Thymus (tissue), 11 donors: ENCODE measurements around the gene VPS35L. TPM values are rescaled to one million over a fixed set of nuclear protein-coding genes. Genes with fewer than 3 reads are reported as not detected.

Experiments used
- DNase-seq, 9 donors: peaks; one replicate each; pipeline ENCODE4 v3.0.0-alpha.2; 2013; ENCODE audit warnings: low spot score in 9 of 9, low read depth in 6 of 9, missing footprints in 1 of 9
- H3K27ac ChIP-seq, 2 donors: one replicate each; pipeline ENCODE4 v1.5.1; 2013; ENCODE audit warnings: control low read depth in 1 of 2, low read depth in 1 of 2, low read length in 1 of 2, mild to moderate bottlenecking in 1 of 2, moderate library complexity in 1 of 2
- H3K27me3 ChIP-seq, 2 donors: one replicate each; pipeline ENCODE4 v1.5.1; 2013; ENCODE audit warnings: low read length in 1 of 2; ENCODE audit not compliant: control insufficient read depth in 2 of 2, insufficient read depth in 1 of 2
- H3K36me3 ChIP-seq, 2 donors: one replicate each; pipeline ENCODE4 v1.5.1; 2013; ENCODE audit warnings: low read length in 1 of 2, mild to moderate bottlenecking in 1 of 2, moderate library complexity in 1 of 2; ENCODE audit not compliant: control insufficient read depth in 2 of 2, insufficient read depth in 2 of 2
- H3K4me1 ChIP-seq, 2 donors: one replicate each; pipeline ENCODE4 v1.5.1; 2013; ENCODE audit warnings: low read length in 2 of 2; ENCODE audit not compliant: control insufficient read depth in 2 of 2, insufficient read depth in 2 of 2
- H3K4me3 ChIP-seq, 2 donors: one replicate each; pipeline ENCODE4 v1.5.1; 2013; ENCODE audit warnings: low read length in 2 of 2, control low read depth in 1 of 2, mild to moderate bottlenecking in 1 of 2
- H3K9me3 ChIP-seq, 2 donors: one replicate each; pipeline ENCODE4 v1.5.1; 2013; ENCODE audit warnings: low read length in 1 of 2, mild to moderate bottlenecking in 1 of 2; ENCODE audit not compliant: control insufficient read depth in 2 of 2, insufficient read depth in 1 of 2
- WGBS: extraction: QIAGEN DNeasy Blood & Tissue Kit; methylation state at CpG from one replicate; pipeline ENCODE4 v1.1.7; 2013; 5-methylcytosine and 5-hydroxymethylcytosine counted together
- polyA plus RNA-seq: library from polyadenylated mRNA; stranded (reverse); fragments of 200-250 nt; gene quantifications from one replicate; pipeline ENCODE4 v1.2.3, GENCODE V29; 2013
- total RNA-seq: library from RNA; stranded (reverse); fragments of 120-200 nt; gene quantifications from one replicate; pipeline ENCODE4 v1.2.4, GENCODE V29; 2013
- donor health status: healthy.

Gene VPS35L
- total and polyA plus RNA-seq, 2 donors: 19.5 to 23.7 TPM

- peaks cover 0 to 2% of the 10 kb centered on the region in 2 donors for H3K9me3 ChIP-seq
- peaks cover 9 to 25% of the 10 kb centered on the region in 2 donors for H3K36me3 ChIP-seq
- H3K27ac ChIP-seq: no peak overlapping the region
- no peaks in the 10 kb centered on the region for H3K4me1 ChIP-seq
- no peaks in the 10 kb centered on the region for H3K27me3 ChIP-seq
- no peak for DNase-seq
- no peak overlapping the region for H3K4me3 ChIP-seq
- 99% methylated on average over 6 of the region's 6 CpGs for WGBS
Observed at GRCh38 chr16:19683453-19684236, 128.1 kb downstream of the VPS35L start.

DNA sequence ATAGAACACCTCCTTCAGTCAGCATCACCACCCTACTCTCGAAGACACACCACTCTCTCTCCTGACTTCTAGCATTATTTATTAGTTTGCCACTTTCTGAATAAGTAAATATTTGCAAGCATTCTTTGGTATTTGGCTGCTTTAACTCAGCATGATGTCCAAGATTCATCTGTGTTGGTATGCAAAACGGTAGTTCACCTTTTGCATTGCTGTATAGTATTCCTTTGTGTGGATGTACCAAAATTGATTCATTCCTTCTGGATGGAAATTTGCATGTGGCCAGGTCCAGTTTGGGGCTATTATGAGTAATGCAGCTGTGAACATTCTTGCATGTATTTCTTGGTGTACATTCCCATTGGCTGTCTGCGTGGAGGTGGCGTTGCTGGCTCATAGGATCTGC lies 129.7 kb downstream of the VPS35L start:
- no peaks in the 10 kb centered on the region for H3K4me1 ChIP-seq
- no peak overlapping the region for H3K27ac ChIP-seq
- peaks cover 0 to 2% of the 10 kb centered on the region in 2 donors for H3K9me3 ChIP-seq
- 99% methylated on average over 4 of the region's 4 CpGs for WGBS
- DNase-seq: no peak
- no peaks in the 10 kb centered on the region for H3K27me3 ChIP-seq
- peaks cover 9 to 25% of the 10 kb centered on the region in 2 donors for H3K36me3 ChIP-seq
- no peak overlapping the region for H3K4me3 ChIP-seq

DNA sequence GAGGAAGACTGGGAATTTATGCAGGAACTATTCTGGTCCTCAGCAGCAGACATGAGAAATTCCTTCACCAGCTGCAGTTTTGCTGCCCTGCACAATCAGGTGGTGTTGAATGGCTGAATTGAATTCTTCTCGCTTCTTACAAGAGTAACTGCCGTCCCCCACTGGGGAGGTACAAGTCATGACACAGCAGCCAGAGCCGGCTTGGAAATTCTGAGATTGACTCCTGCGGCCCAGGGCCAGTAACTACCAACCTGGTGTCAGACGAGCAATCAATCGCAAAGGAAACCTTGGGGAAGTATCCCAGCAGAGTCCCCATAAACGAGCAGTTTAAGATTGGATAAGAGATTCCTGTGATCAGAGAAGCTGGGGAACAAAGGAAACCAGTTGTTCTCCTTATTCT lies 131.8 kb downstream of the VPS35L start:
- peaks cover 0 to 2% of the 10 kb centered on the region in 2 donors for H3K9me3 ChIP-seq
- H3K4me3 ChIP-seq: no peak overlapping the region
- no peak overlapping the region for H3K27ac ChIP-seq
- no peaks in the 10 kb centered on the region for H3K27me3 ChIP-seq
- no peaks in the 10 kb centered on the region for H3K4me1 ChIP-seq
- DNase-seq: no peak
- peaks cover 9 to 36% of the 10 kb centered on the region in 2 donors for H3K36me3 ChIP-seq
- 96% methylated on average over 7 of the region's 7 CpGs for WGBS

DNA sequence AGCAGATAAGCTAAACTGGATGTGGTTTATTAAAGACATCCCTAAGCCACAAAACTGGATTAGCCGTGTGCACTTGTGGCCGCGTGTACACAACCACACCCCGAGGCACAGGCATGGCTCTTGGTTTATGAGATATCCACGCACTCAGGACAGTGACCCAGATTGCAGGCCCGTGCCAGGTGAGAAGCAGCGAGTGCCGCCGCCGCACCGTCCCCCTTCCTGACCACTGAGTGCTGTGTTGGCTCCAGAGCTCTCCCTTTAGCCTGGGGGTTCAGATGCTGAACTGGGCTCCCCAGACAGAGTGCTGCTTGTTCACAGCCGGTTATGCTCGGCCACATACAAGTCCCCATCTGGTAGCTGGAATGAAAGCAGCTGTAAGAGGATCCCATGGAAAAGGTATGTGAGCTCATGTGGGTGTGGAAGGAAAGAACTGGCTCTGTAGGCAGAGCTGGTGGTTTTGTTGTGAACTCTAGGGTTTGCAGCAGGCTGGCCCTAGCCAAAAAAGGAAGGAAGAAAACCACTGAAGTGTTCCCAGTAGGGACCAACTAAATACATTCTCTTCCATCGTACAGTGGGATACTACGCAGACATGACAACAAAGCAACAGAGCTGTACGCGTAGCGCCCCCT lies 133.0 kb downstream of the VPS35L start:
- Histone ChIP-seq H3K36me3 (peaks cover 4 to 27% of the 10 kb centered on the region in 2 donors), H3K27me3 (no peaks in the 10 kb centered on the region), H3K4me3 (no peak overlapping the region), H3K4me1 (no peaks in the 10 kb centered on the region), H3K9me3 (no peaks in the 10 kb centered on the region), H3K27ac (no peak overlapping the region)
- 97% methylated on average over 18 of the region's 18 CpGs for WGBS
- no peak for DNase-seq

- DNase-seq: no peak
- Histone ChIP-seq H3K9me3 (no peaks in the 10 kb centered on the region), H3K27ac (no peak overlapping the region), H3K36me3 (peaks cover 0 to 20% of the 10 kb centered on the region in 2 donors), H3K4me3 (no peak overlapping the region), H3K27me3 (no peaks in the 10 kb centered on the region), H3K4me1 (no peaks in the 10 kb centered on the region)
- WGBS: 97% methylated on average over 5 of the region's 5 CpGs
Observed at GRCh38 chr16:19689342-19689741, 133.8 kb downstream of the VPS35L start.

DNA sequence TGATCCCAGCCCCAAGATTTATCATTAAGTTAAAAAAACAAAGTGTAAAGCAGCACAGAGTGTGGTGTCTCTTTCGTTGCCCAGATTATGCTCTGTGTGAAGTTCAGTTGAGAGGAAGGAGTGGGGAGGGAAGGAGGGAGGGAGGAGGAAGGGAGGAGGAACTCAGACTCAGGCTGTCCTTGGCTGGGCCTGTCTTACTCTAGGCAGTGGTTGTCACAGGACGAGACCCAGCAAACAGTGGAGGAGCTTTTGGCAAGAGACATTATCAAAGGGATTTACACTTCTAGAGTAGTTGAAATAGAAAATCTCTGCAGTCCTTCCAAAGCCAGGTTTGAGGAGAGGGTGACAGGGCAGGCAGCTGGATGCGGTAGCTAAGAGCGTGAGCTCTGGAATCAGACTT lies 134.7 kb downstream of the VPS35L start:
- no peak for DNase-seq
- Histone ChIP-seq H3K27me3 (no peaks in the 10 kb centered on the region), H3K27ac (no peak overlapping the region), H3K9me3 (no peaks in the 10 kb centered on the region), H3K36me3 (peaks cover 0 to 18% of the 10 kb centered on the region in 2 donors), H3K4me3 (no peak overlapping the region), H3K4me1 (no peaks in the 10 kb centered on the region)
- 91% methylated on average over 4 of the region's 4 CpGs for WGBS

DNA sequence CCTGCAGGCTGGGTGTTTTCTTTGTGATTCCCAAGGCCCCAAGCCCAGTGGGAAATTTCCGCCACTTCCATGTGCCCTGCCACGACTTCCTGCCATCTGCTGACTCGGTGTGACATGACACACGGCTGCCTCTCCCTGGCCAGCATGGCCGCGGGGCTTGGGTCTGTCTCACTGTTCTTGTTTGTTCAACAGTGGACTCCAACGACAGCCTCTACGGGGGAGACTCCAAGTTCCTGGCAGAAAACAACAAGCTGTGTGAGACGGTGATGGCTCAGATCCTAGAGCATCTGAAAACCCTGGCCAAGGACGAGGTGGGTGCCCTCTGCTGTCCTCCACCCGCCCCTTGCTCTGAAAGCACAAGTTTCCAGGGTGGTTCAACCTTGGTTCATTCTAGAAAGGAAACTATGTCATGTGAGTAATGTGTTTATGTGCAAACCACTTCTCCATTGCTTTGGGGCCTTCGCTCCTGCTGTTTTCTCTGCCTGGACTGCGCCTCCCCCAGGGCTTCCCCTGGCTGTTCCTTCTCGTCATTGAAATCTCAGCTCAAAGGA lies 135.7 kb downstream of the VPS35L start:
- no peaks in the 10 kb centered on the region for H3K9me3 ChIP-seq
- H3K27me3 ChIP-seq: no peaks in the 10 kb centered on the region
- H3K4me1 ChIP-seq: no peaks in the 10 kb centered on the region
- DNase-seq: no peak
- H3K27ac ChIP-seq: no peak overlapping the region
- H3K36me3 ChIP-seq: peaks cover 0 to 18% of the 10 kb centered on the region in 2 donors
- 95% methylated on average over 14 of the region's 14 CpGs for WGBS
- no peak overlapping the region for H3K4me3 ChIP-seq

GRCh38 chr16:19694989-19695388 lies 139.5 kb downstream of the VPS35L start:
- Histone ChIP-seq H3K9me3 (no peaks in the 10 kb centered on the region), H3K27me3 (no peaks in the 10 kb centered on the region), H3K27ac (no peak overlapping the region), H3K36me3 (peaks cover 3 to 12% of the 10 kb centered on the region in 2 donors), H3K4me1 (peaks cover 0 to 4% of the 10 kb centered on the region in 2 donors), H3K4me3 (no peak overlapping the region)
- no peak for DNase-seq
- WGBS: 97% methylated on average over 8 of the region's 8 CpGs

DNA sequence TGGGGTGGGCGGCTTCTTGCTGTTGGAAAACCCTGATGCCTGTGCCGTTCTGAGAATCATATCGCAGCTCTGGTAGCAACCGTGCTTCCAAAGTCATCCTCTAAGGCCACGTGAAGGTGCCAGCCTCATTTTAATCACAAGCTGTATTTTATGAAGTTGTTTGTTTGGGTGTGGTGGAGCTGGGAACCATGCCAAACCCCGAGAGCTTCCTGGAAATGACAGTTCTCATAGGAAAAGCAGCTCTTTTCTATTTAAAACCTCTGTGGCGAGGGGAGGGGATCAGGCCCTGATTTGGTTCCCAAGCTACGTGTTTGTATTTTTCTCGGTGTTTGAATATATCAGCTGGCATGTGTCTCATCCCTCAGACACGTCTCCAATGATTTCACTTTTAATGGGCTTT lies 140.8 kb downstream of the VPS35L start:
- no peaks in the 10 kb centered on the region for H3K27me3 ChIP-seq
- H3K4me3 ChIP-seq: no peak overlapping the region
- no peak for DNase-seq
- H3K27ac ChIP-seq: no peak overlapping the region
- H3K4me1 ChIP-seq: peaks cover 0 to 4% of the 10 kb centered on the region in 2 donors
- whole genome bisulfite sequencing: 17% methylated on average over 10 of the region's 10 CpGs
- peaks cover 5 to 18% of the 10 kb centered on the region in 2 donors for H3K36me3 ChIP-seq
- H3K9me3 ChIP-seq: no peaks in the 10 kb centered on the region
